Myocyte (in vitro differentiated cells): ENCODE results near the gene MAPRE3. TPM values are rescaled to one million over a fixed set of nuclear protein-coding genes. Genes with fewer than 3 reads are reported as not detected.

Source experiments
- DNase-seq: peaks from one replicate; pipeline ENCODE4 v3.0.0-alpha.2; 2012; ENCODE audit warnings: low read depth
- total RNA-seq: library from RNA; depleted of rRNA; stranded (reverse); fragments of >200 nt; gene quantifications from 2 replicates; pipeline ENCODE4 v1.2.3, GENCODE V29; 2014

Gene MAPRE3
- total RNA-seq, 1 donor from 2014 or later, result 68.3 TPM

GRCh38 chr2:27038631-27039339 lies 68.3 kb downstream of the MAPRE3 start:
- no peak for DNase-seq

- no peak for DNase-seq
Measured at GRCh38 chr2:27039426-27039825, 69.0 kb downstream of the MAPRE3 start.

- DNase-seq, result no peak
Measured at GRCh38 chr2:27039871-27040270, 69.4 kb downstream of the MAPRE3 start.

GRCh38 chr2:27040282-27040681 lies 69.8 kb downstream of the MAPRE3 start:
- DNase-seq, result no peak

DNA sequence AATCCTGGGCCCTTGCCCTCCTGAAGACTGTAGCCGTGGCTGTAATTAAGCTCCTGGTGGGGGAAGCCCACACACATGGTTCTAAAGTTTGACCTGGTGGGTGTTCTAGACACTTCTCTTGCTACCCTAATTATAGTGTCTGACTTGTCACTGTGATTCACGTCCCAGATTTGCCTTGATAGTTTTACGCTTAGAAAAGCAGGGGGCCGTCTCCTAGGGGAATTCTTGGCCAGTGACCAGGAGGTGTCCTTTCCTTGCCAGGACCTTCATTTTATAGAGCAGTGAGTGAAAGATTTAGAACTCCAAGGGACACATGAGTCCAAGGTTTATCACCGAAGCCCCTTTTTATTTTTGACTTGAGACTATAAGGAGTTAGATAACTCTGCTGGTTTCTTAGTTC lies 71.3 kb downstream of the MAPRE3 start:
- DNase-seq, result peak; percentile 62

DNA sequence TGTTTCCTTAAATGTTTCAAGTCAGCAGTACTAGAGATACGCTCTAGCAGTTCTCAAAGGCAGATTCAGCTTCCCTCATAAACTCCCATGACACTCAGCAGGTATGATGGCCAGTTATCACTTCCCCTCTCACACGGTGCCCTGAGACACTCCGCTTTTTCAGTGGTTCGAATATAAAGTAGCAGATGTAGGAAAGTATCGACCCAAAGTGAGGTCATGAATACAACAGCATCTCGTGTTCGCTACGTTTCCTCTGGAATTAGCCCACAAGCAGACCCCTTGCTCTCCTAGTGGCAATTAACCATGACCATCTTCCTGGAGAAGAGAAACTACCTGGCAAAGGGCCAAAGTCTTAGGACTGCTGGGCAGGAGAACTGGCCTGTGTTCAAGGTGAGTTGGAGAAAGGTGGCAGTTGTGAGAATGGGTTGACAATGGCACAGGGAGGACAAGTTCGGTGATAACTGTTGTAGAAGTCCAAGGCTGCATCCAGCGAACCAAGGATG lies 71.8 kb downstream of the MAPRE3 start:
- DNase-seq, result no peak

DNA sequence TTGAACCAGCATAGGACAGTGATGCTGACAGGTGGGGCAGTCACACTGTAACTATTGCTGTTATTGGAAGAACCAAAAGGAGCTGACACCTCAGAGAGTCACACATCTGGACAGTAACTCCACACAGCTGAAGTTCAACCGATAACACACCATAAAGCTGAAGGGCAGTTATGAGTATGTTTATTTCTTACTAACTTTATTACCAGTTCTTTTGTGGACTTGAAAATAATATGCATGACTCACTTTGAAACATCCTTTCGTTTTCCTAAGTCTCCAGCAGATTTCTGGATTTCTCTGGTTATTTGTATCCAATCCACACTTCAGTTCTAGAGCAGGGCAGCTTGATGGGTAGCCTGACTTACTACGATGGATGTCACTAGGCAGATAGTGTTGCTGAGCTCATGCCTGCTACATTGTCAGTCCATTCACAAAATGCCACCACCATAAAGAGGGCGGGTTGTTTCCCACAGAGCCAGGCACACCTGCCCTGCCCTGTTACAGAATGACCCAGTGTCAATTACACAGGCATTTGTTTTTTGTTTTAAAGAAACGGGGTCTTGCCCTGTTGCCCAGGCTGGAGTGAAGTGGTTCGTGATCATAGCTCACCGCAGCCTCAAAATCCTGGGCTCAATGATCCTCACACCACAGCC lies 72.7 kb downstream of the MAPRE3 start:
- no peak for DNase-seq

- DNase-seq, result no peak
Measured at GRCh38 chr2:27049422-27050280, 79.2 kb downstream of the MAPRE3 start.

- no peak for DNase-seq
Measured at GRCh38 chr2:27050281-27050995, 80.0 kb downstream of the MAPRE3 start.

GRCh38 chr2:27050996-27051901 lies 80.8 kb downstream of the MAPRE3 start, which contains the start of gene AGBL5:
AGBL5 (plus strand) TSS chr2:27051668; CDS start chr2:27052959, 1,291 bp downstream.
- peak; percentile 92 for DNase-seq

DNA sequence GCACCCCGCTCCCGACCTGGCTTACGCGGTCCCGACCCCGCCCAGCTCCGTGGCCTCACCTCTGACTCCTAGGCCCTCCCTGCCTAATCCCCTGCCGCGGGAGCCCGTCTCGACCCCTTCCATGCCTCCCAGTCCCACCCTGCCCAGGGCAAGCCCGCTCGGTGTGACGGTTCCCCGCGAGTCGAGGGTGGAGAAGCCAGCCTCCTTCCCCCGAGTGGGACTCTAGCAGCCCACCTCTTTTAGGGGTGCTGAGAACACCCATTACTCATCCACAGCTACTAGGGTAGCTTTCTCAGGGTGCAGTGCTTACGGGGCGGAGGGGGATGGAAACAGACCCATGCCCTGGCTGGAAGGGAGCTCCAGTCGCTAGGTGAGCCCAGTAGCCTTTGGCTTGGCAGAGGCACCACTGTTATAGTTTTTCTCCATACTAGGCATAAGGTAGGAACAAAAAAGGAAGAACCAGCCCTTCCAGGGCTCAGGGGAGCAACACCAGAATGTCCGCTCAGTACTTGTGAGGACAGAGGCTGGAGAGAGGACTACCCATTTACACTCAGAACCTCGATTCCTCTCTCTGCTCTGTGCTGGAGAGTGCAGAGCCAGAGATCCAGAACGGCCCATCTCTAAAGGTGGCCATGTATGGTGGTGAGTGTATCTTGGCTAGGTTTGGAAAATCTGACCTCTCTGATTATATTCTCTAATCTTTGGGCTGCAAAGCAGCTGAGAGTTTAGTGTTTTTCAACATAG lies 81.6 kb downstream of the MAPRE3 start:
- peak; percentile 8 for DNase-seq

GRCh38 chr2:27053321-27053720 lies 82.9 kb downstream of the MAPRE3 start:
- DNase-seq, result no peak

DNA sequence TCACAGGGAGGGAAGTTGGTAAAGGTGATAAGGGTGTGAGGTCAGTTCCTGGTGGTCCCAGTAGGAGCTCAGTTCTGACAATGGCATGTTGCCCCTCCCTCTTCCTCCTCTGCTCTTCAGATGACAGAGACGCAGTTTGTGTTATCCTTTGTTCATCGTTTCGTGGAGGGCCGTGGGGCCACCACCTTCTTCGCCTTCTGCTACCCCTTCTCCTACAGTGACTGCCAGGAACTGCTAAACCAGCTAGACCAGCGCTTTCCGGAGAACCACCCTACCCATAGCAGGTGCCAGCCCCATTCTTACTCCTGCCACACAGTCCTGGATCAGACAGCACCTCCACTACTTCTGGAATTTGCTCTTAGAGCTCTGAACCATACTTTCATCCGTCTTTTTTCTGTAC lies 83.3 kb downstream of the MAPRE3 start:
- DNase-seq, result no peak

DNA sequence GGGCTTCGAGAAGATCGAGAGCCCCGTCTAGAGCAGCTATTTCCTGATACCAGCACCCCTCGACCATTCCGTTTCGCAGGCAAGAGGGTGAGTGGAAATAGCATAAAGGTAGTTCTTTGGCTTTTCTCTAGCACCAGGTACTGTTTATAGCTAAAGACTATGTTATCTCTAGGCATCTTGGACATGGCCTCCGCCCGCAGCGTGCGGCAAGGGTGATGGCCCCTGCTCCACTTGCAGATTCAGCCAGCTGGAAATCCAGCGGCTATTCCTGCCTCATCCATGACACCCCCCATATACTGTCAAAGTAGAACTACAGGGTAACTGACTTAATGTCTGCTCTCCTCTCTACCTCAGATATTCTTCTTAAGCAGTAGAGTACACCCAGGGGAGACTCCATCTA lies 84.3 kb downstream of the MAPRE3 start:
- DNase-seq, result no peak

DNA sequence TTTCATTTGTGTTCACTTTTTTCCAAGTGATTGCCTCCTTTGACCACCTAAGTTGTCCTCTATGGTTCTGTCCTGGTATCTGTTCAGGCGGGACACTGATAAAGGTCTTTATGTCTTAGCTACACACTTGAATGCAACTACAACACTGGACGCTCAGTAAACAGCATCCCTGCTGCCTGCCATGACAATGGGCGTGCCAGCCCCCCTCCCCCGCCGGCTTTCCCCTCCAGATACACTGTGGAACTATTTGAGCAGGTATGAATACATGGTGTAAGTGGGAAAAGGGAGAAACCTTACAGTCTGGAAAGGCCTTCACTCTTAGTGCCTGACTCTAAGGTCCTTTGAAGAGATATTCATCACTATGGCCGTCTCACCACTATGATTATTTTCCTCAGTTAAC lies 86.7 kb downstream of the MAPRE3 start:
- no peak for DNase-seq

GRCh38 chr2:27058210-27058609 lies 87.8 kb downstream of the MAPRE3 start:
- no peak for DNase-seq

DNA sequence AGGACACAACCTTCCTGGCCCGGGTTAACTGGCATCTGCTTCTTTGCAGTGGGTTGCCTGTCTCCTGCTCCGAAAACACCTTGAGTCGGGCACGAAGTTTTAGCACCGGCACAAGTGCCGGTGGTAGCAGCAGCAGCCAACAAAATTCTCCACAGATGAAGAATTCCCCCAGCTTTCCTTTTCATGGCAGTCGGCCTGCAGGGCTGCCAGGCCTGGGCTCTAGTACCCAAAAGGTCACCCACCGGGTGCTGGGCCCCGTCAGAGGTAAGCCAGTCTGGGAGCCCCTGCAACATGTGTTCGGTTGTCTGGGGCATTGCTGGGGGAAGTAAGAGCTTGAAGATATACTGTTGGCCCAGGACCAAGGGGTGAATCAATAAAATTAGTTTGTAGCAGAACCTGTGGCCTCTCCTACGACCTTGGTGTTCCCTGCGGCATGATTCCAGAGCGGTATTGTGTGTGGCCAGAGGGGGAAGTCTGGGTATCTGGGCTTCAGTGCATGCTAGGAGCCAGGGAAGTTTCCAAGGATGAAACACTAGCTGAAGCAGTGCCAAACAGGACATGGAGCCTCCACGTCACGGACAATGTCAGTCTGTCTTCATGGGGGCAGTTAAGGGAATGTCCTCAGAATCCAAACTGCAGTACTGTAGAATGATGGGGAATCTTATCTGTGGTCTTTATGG lies 88.8 kb downstream of the MAPRE3 start:
- DNase-seq, result no peak

DNA sequence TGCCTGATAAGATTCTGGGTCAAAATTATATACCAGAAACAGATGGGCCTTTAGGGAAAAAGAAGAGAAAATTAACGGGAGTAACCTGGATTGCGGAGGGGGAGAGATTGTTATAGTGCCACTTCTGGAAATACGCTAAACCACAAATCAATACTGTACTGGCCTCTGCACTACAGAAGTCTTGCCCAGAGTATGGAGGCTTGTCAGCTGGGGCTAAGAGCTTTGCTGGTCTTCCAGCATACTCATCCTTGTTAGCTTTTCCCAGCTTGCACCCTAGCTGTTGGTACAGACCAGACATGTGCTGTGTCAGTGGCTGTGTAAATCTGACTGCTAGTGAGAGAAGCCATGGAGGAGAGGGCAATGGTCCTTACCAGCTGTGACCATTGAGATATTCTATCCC lies 89.9 kb downstream of the MAPRE3 start:
- DNase-seq, result no peak

GRCh38 chr2:27065128-27065527 lies 94.7 kb downstream of the MAPRE3 start:
- DNase-seq, result no peak
